HS-27A (cell line): Measurements from ENCODE around the gene ZNF521.

Experiments
- DNase-seq: peaks from one replicate; pipeline ENCODE4 v3.0.0-alpha.2; 2012; ENCODE audit warnings: low read depth, missing footprints

The ZNF521 gene

DNA sequence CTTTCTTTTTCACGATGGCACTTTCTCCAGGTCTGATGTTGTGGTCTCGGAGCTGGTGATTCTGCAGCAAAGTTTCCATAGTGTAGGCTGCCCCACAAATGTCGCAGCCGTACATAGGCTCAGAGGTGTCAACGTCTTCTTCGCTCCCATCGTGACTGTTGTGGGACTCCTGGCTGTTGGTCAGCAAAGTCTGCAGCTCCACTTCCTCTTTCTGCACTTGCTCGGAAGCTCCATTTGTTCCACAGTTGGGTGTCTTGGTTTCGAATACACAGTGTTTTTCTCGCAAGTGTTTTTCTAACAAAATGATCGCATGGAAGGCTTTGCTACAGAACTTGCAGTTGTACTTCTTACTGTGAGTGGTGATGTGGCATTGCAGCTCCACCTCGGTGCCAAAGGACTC lies 126.8 kb downstream of the ZNF521 start:
- DNase-seq = no peak

DNA sequence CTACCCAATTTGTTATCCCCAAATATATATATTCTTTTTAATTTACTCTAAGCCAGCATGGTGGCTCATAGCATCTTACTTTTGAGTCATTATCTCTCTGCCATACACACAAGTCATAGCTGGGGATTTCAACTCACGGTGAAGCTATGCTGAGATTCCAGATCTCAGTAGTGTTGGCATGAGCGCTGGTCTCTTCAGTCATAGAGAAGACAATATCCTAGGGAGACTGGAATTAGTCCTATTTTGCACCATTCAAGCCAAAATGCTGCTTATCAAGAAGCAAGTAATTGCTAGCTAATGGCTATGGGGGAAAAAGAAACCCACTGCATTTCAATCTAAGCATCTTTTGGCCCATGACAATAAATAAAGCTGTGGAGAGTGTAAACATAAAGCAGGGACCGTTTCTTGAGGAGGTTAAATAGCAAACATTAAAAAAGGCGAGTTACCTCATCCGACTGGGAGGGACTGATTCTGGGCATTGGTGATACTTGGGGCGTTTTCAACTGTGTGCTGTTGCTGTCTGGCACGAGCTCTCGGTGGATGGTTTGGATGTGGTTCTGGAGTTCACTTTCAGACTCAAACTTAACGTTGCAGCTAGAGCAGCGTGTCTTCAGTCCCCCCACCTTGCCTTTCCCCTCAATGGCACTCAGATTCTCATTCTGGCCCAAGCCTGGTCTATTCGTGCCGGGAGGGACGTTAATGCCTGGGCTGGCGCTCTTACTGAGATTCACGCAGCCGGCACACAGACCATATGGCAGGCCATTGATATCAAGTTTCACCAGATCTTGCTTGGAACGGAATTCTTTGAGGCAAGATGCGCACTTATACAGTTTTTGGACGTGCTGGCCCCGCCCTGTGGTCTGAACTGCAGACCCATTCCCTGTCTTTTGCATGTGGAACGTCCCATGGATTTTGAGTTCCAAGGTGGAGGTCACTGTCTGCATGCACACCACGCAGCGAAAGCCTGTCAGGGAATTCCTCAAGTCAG lies 127.8 kb downstream of the ZNF521 start:
- no peak for DNase-seq

DNA sequence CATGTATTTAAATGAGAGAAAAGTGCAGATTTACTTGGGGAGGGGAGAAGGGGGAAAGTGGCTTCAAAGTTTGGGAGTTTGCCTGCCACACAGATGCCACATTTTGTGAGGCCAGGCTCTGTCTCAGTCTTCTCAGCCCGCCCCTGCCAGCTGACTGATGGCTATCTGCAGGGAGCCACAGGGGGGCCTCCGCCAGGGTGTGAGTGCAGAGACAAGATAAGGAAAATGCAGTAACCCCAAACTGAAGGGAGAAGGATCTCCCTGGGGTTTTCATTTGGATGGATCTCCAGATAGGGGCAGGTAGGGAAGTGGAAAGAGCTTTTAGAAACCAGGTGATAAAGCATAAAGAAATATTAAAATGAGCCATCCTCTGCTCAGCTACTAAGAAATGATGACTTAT lies 128.8 kb downstream of the ZNF521 start:
- DNase-seq = no peak

DNA sequence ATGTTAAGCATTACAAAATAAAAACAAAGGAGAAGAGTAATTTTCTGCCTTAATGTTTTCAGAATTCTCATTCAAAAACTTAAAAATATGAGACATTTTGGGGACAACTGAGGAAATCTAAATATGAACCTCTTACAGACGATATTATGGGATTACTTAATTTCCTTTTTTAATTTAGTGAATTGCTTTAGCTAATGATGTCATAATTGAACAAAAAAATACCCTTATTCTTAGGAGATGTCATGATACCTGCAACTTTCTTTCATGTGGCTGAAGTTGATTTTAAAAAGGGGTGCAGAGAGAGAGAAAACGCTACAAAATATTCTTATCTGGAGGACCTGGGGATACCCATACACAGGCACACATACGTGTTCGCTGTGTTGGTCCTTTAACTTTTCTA lies 129.3 kb downstream of the ZNF521 start:
- no peak for DNase-seq

DNA sequence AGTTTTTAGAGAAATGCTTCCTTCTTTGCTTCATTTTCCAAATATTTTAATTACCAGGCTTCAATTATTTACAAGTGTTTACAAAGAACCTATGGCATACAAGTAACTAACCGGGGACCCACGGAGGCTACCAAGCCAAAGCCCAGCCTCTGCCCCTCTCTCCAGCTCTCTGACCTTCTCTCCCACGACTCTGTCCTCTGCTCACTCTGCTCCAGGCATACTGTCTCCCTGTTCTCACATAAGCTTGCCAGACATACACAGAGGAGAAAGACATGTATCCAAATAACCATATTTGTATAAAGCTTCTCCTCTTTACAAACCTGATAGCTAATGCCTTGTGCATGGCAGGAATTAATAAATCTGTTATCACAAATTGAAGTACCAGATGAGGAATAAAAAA lies 141.3 kb downstream of the ZNF521 start:
- DNase-seq = no peak

DNA sequence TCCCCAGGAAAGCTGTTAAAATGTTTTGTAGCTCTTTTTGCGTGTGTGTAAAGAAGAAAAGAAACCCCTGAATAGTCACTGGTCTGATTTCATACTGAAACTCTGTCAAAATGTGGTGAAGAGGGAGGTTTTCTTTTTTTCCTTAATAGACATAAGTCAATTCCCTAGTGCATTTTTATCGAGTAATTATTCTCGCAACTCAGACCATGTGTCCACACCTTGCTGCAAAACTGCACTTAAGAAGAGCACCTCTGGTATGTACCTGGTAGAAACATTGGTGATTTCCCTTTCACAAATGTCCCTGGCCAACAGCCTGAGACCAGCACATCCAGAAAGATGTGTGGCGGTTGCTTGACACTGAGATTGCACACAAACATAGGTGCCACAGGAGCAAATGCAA lies 159.9 kb downstream of the ZNF521 start:
- DNase-seq = no peak

DNA sequence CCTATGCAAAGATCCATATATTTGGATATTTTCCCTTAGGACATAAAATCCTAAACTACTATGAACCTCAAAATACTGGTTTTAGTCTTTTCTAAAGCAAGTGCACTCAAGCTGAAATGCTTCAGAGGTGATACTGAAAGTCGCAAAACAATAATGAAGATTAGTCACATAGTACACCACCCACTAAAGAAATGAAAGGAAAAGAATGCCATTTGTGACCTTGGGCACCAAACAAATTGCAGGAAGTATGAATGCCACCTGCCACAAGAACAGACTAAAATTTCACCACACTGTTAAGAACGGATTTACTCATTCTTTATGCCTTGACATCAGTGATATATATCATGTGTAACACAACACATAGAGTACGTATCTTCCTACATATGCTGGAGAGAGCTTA lies 161.5 kb downstream of the ZNF521 start:
- DNase-seq = no peak

DNA sequence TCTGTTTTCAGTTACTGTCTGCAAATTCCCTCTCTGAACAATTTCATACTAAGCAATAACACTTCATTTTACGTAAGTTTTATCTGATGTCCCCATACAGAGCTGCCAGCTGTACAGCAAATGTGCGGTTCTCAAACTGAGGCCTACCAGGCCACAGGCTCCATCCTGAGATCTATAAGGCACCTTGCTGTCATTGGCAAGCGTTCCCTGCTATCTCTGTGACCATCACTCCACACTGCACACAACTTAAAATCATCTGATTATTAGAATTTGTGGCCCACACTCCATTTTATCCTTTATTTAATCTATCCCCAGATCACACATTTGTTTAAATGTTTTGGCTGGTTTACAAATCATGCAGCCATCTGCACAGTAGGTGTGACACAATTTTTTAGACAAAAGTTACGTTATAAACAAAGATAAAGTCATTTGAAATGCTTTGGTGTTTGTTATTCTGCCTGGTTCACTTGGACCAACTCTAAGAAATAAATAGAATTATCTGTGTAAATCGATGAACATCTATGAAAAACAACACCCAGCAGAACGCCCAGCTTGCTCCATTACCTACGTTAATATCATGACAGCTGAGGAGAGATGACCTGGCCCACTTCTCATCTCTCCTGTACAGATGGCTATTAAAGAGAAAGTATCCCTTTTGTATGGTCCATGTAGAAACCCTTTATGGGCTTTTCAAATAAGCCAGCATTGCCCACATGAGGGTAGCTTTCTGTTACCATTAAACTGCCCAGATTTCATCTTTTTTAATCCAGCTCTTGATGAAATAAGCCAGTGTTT lies 162.4 kb downstream of the ZNF521 start:
- DNase-seq = no peak

DNA sequence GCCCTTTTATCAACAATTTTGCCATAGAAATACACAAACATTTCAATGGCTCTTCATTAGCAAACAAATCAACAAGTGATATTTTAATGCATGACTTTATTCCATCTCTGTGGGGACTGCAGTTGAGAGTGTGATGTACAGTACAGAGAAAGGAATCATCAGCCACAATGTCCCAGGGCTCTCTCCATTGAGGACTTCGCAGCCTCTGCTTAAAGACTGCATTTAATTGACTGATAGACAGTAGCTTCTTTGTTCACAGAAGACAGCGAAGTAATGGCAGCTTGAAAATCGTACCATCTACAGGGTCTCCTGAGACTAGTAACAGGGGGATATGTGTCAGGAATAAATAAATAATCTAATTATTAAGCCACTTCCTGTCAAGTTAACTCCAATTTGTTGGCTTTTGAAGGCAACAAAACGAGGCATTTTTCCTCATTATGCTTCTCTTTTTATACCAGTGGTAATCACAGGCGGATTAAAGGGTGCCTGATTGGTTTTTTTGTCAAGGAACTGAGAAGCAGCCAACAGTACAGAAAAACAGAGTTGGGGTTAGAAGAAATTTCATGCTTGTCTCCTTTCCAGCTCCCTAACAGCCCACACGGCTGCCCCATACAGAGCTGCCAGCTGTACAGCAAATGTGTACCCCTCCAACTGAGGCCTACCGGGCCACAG lies 164.3 kb downstream of the ZNF521 start:
- no peak for DNase-seq

DNA sequence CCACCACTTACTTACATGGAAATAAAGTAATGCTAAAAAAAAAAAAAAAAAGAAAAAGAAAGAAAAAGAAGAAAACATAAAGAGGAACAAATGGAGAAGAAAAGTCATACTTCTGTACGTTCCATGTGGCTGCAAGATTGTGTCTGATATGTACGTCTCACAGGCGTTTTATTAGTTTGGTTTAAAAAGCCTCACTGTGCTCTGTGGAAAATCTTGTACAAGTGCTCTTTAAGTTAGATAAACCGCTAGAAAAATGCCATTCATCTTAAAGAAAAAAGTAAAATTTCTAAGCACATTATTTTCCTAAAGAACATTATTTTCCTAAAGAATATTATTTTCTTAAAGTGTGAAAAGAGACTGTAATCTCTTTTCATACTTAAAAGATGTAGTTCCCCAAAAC lies 165.1 kb downstream of the ZNF521 start:
- DNase-seq = no peak

DNA sequence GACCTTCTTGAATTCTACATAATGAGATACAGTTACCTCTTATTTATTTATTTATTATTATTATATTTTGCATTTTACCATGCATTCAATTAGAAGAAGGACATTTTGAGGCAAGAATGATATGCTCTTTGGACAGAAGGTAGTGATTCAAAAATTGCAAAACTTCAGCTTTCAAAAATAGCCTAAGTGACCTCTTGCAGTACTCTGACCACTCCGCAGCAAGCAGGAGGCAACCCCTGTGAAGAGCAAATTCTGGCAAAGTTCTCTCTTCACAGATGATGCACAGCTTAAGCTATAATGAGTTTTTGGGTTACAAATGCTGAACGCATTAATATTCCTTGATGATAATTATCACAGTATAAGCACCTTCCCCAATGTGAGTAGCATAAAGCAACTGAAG lies 170.0 kb downstream of the ZNF521 start:
- DNase-seq = no peak

DNA sequence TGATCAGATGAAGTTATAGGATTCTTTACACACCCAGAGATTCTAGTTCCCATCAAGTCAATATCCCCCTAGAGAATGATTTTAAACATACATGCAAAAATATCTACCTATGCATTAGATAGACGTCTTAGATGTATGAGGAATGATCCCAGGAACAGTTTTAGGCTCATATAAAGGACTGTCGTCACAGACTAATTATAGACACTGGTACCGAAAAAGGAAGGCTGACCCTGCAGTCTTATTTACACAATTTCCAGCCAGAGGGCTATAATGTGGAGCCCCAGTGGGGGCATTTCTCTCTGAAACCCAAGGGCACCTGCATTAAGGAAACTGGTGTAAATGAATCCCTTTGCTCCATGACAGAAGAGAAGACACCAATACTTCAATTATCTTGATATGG lies 170.4 kb downstream of the ZNF521 start:
- no peak for DNase-seq

DNA sequence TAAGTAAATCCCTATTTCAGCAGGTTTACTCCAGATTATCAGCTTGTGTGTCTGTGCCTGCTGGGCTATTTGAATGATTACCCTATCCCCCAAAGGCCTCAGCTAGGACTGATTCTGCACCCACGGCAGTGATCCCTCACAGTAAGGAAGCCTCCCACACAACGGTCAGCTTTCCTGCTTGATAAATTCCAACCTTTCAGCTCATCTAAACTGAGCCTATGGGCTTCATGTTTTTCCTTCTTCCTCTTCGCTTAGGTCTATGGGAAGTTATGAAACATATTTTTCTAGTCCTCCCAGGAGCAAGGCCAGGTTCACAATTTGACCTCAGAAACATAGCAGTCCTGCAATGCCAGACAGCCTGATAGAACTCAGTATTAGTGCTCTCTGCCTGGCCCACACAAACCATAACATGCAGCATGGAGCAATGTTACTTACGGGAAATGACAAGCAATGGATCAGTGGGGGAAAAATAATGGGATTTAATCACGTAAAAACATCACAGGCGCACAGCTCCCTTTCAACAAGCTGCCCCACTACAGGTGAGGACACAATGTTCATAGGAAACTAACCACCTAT lies 170.9 kb downstream of the ZNF521 start:
- DNase-seq = no peak

DNA sequence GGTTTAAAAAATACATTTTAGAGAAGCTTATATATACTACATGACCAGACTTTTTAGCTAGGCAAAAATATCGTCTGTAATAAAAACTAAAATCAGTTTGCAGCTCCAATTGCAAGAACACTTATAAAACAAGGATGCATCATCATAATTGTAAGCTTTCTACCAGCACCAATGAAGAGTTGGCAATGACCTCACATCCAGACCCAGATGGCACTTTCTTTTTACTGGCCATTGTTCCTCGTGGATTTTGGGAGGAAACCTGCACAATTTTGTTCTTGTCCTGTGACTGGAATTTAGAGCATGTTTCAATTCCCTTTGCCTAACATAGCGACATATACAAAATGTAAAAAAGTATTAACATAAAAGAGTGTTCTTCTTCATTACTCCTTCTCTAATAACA lies 174.3 kb downstream of the ZNF521 start:
- no peak for DNase-seq

DNA sequence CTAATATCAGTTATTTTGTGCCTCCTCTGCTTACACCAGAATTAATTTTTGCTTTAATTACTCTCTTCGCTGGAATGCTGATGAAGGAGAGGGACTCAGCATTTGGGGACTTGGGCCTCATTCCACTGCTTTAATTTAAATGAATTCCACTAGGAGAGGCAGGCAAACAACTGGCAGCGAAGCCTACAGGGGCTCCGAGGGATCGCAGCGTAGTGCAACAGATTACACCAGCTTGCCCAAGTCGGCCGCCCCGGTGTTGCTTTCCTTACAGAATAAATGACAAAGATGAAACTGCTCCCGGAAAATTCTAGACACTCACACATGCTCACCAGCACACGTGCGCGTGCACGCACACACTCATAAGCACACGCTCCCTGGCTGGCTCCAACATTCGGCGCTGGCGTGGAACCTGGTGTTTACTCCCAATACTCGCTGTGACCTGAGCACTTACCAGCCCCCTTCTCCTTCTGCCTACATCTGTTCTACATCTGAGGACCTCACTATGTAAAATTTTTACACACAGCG lies 175.4 kb downstream of the ZNF521 start:
- no peak for DNase-seq

DNA sequence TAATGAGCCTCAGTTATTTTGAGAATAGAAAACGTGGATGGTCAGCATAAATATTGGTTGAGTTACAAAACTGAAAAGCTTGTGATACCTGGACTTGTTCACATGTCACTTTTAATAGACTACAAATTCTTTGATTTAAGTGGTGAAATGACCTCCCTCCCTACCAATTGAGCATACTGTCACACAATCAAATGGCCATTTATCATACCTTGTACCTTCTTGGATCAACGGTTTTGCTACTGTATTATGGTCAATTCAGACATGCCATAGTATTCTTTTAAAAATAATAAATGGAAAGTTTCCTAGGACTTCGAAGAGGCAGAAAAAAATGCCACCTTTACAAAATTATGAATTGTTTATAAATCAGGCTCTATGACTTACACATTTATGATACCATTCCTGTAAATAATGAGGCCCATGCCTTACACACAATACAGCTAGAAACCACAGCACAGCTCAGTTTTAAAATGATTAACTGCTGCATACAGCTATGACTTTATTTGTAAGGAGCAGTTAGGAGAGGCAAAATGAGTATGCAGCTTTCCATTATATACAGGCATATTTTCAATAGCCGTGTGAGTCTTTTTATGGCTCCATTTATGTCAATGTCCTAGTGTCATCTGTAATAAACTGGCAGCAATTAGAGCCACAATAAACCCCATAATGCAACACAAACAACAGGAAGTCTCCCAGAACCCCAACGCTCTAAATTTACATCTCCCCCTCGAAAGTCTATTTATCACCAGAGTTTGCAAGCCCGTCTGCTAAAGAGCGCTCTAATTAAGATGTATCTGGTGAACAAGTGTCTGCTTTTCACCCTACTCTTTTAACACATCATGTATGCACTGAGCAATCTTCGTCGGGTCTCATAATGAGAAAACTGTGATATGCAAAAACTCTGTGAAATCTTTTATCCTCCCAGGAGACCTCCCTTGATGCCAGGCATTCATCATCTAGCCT lies 176.1 kb downstream of the ZNF521 start:
- no peak for DNase-seq

DNA sequence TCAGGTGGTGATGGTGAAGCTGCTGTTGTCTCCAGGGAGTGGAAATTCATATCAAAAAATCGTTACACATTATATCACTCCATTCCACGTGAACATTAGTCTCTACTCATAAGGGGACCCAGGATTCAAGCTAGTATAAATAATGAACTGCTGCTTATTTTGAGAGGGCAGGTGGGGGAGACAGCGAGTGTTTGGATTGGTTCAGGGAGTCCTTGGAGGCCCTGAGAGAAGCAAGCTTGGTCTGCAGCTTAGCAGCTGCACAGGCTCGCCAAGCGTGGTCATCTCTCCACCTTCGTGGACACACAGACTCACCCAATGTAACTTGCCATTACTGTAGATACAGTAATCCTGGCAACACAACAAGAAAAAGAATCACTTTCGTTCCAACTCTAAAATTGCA lies 177.6 kb downstream of the ZNF521 start:
- DNase-seq = no peak

DNA sequence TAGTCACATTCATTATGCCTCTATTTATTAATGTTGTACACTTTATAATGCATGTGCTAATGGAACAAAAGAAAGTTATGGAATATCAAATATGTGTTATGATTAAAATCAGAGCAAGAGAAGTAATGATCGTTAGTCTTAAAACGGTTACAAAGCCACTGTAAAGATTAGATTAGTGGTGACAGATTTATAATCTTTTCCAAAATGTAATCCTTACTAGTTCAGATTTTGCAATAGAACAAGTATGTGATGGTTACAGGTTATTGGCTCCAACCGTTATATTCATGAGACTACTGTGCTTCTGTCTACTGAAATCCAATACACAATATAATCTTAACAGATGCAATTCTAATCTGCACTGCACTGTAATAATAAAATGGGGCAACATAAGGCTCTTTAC lies 180.6 kb downstream of the ZNF521 start:
- DNase-seq = no peak

DNA sequence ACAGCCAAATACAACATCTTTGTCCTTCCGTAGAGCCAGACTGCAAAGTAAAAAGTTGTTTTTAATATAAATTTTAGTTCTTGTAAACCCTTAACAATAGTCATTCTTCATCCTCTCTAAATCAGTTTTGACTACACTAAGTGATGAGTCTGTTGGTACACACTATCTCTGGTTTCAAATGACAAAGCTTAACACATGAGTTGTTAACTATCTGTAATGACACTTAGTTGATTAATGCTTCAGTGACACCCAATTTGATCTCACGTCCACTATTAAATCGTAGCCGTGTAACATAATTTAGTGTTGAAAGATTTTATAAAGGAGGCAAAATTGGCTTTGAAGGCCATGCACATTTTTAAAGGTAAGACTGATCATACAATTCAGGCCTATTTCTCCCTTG lies 181.6 kb downstream of the ZNF521 start:
- DNase-seq = no peak

DNA sequence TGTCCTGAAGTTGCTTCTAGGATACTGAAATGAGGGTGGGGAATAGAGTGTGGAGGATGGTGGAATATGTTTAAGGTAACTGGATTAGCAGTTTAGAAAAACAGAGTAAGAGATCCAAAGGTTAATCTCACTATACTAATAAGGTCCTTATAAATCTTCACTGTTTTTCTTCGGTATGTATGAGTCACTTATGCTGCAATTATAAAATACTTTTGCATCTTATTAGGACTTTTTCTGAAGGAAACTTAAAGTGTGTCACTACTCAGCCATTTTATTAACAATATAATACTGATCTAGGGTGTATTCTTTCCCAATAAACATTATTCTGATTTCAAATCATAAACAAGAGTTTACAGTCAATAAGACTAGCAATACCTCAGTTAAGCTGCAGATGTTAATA lies 182.3 kb downstream of the ZNF521 start:
- DNase-seq = no peak
